Neural progenitor cell (in vitro differentiated cells): ENCODE measurements around the gene PRUNE1.

Experiments
- EZH2 ChIP-seq: fragments of 200-600 bp; sonication (generic); IDR thresholded peaks from 2 replicates; pipeline ENCODE4 v1.6.1; 2017; ENCODE audit warnings: antibody characterized with exemption, mild to moderate bottlenecking, moderate library complexity
- EZH2phosphoT487 ChIP-seq: fragments of 200-600 bp; sonication (generic); IDR thresholded peaks from 2 replicates; pipeline ENCODE4 v1.6.1; 2017; ENCODE audit warnings: antibody characterized with exemption
- TF ChIP-seq, protein P1 (sequence below): fragments of 200-600 bp; sonication (generic); IDR thresholded peaks from 2 replicates; pipeline ENCODE4 v1.5.1; 2017; ENCODE audit warnings: antibody characterized with exemption, mild to moderate bottlenecking

DNA sequence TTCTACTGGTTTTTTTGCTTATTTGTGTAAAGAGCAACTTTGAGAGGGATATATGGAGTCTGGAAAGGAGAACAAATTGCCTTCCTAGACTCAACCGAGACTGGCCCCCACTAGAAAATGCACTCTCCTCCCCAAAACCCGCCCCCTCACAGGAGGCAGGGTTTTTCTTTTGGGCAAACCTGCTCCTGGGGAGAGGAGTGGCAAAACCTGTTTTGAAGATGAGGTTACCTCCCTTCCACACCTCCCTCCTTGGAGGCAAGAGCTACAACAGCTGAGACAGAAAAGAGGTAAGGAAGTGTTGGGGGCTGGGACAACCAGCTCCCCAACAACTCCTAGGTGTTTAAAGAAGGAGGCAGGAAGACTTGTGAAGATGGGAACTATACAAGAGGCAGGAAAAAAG, 28.1 kb downstream of the PRUNE1 start, which contains the start of gene BNIPL:
- TF ChIP-seq, protein P1, sequence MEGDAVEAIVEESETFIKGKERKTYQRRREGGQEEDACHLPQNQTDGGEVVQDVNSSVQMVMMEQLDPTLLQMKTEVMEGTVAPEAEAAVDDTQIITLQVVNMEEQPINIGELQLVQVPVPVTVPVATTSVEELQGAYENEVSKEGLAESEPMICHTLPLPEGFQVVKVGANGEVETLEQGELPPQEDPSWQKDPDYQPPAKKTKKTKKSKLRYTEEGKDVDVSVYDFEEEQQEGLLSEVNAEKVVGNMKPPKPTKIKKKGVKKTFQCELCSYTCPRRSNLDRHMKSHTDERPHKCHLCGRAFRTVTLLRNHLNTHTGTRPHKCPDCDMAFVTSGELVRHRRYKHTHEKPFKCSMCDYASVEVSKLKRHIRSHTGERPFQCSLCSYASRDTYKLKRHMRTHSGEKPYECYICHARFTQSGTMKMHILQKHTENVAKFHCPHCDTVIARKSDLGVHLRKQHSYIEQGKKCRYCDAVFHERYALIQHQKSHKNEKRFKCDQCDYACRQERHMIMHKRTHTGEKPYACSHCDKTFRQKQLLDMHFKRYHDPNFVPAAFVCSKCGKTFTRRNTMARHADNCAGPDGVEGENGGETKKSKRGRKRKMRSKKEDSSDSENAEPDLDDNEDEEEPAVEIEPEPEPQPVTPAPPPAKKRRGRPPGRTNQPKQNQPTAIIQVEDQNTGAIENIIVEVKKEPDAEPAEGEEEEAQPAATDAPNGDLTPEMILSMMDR, result no peak
- TF ChIP-seq EZH2phosphoT487 (no peak), EZH2 (no peak)
